HG03439 (cell line): ENCODE results near the gene NPAS4.

Experiments
- ATAC-seq: cut with Tn5 transposase; IDR thresholded peaks from one replicate; pipeline ENCODE4 v1.9.1; 2021; ENCODE audit warnings: mild to moderate bottlenecking, moderate library complexity; ENCODE audit not compliant: unreplicated experiment

NPAS4 gene

DNA sequence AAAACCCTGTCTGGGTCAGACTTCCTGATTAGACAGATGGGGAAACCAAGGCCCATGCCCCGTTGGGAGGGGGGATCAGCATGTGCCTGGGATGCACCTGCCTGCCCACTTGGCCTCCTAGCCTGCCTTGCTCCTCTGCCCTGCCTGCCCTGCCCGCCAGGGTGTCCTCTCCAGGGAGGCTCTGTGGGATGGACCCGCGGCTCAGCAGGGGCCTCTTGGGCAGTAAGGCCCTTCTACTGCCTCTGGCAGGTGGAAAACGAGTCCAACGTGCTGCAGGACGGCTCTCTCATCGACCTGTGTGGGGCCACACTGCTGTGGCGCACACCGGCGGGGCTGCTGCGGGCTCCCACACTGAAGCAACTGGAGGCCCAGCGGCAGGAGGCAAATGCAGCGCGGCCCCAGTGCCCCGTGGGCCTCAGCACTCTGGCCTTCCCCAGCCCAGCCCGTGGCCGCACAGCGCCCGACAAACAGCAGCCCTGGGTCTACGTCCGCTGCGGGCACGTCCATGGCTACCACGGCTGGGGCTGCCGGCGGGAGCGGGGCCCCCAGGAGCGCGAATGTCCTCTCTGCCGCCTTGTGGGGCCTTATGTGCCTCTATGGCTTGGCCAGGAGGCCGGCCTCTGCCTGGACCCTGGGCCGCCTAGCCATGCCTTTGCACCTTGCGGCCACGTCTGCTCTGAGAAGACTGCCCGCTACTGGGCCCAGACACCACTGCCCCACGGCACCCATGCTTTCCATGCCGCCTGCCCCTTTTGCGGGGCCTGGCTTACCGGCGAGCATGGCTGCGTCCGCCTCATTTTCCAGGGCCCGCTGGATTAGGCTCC, 54.7 kb downstream of the NPAS4 start:
- ATAC-seq, result no peak
